Renal cortex interstitium (tissue), 15 donors: ENCODE measurements around the gene HYPK. TPM values are rescaled to one million over a fixed set of nuclear protein-coding genes. Genes with fewer than 3 reads are reported as not detected.
A peak's percentile ranks its signal among the peaks of the same experiment; 100 is the strongest.

Source experiments
- DNase-seq, 11 donors: peaks; one replicate each; pipeline ENCODE4 v3.0.0-alpha.2; 2013; ENCODE audit warnings: low read depth in 9 of 11, low spot score in 4 of 11; ENCODE audit errors: extremely low read depth in 1 of 11
- long read RNA-seq, 16 experiments: transcript quantifications; one replicate each; lab custom pipeline, GENCODE V29; 2026
- polyA plus RNA-seq, 3 donors: library from polyadenylated mRNA; unstranded; fragments of 120-200 nt; gene quantifications; one replicate each; pipeline ENCODE4 v1.2.1, GENCODE V29; 2013; ENCODE audit not compliant: insufficient read length in 3 of 3

The HYPK gene, protein sequence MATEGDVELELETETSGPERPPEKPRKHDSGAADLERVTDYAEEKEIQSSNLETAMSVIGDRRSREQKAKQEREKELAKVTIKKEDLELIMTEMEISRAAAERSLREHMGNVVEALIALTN
- 10 to 100 TPM in 2 of 3 donors, 1 to 10 TPM in 1; 10.0 to 25.8 (median 10.9) TPM for polyA plus RNA-seq
- long read RNA-seq, donor 1, transcript HYPK-202 (4 exons, 1,051 nt), result major isoform, 68 of 71 reads
- long read RNA-seq, donor 1, partial matches to known transcripts, result 0 of 71 reads
- long read RNA-seq, donor 1, other reads (novel, unspliced or antisense), result 0 of 71 reads
- long read RNA-seq, donor 2, transcript HYPK-202 (4 exons, 1,051 nt), result major isoform, 59 of 61 reads
- long read RNA-seq, donor 2, partial matches to known transcripts, result 0 of 61 reads
- long read RNA-seq, donor 2, other reads (novel, unspliced or antisense), result 0 of 61 reads
- long read RNA-seq, donor 3, full-length matches to known transcripts, result 114 of 114 reads
- long read RNA-seq, donor 3, partial matches to known transcripts, result 0 of 114 reads
- long read RNA-seq, donor 3, other reads (novel, unspliced or antisense), result 0 of 114 reads
- long read RNA-seq, donor 4, full-length matches to known transcripts, result 73 of 73 reads
- long read RNA-seq, donor 4, partial matches to known transcripts, result 0 of 73 reads
- long read RNA-seq, donor 4, other reads (novel, unspliced or antisense), result 0 of 73 reads
- long read RNA-seq, donor 5, result 0 reads
- long read RNA-seq, donor 6, full-length matches to known transcripts, result 85 of 85 reads
- long read RNA-seq, donor 6, partial matches to known transcripts, result 0 of 85 reads
- long read RNA-seq, donor 6, other reads (novel, unspliced or antisense), result 0 of 85 reads
- long read RNA-seq, donor 7, transcript HYPK-205 (2 exons, 933 nt), result minor isoform, 5 of 108 reads
- long read RNA-seq, donor 7, transcript HYPK-202 (4 exons, 1,051 nt), result major isoform, 102 of 108 reads
- long read RNA-seq, donor 7, partial matches to known transcripts, result 0 of 108 reads
- long read RNA-seq, donor 7, other reads (novel, unspliced or antisense), result 0 of 108 reads
- long read RNA-seq, donor 8, result 0 reads
- long read RNA-seq, donor 9, full-length matches to known transcripts, result 58 of 58 reads
- long read RNA-seq, donor 9, partial matches to known transcripts, result 0 of 58 reads
- long read RNA-seq, donor 9, other reads (novel, unspliced or antisense), result 0 of 58 reads
- long read RNA-seq, donor 10, transcript HYPK-202 (4 exons, 1,051 nt), result major isoform, 94 of 96 reads
- long read RNA-seq, donor 10, partial matches to known transcripts, result 0 of 96 reads
- long read RNA-seq, donor 10, other reads (novel, unspliced or antisense), result 0 of 96 reads
- long read RNA-seq, donor 11, transcript HYPK-202 (4 exons, 1,051 nt), result major isoform, 45 of 48 reads
- long read RNA-seq, donor 11, partial matches to known transcripts, result 0 of 48 reads
- long read RNA-seq, donor 11, other reads (novel, unspliced or antisense), result 0 of 48 reads
- long read RNA-seq, donor 12, transcript HYPK-202 (4 exons, 1,051 nt), result major isoform, 35 of 35 reads
- long read RNA-seq, donor 12, partial matches to known transcripts, result 0 of 35 reads
- long read RNA-seq, donor 12, other reads (novel, unspliced or antisense), result 0 of 35 reads
- long read RNA-seq, donor 13, result 0 reads
- long read RNA-seq, donor 14, transcript HYPK-202 (4 exons, 1,051 nt), result major isoform, 77 of 81 reads
- long read RNA-seq, donor 14, partial matches to known transcripts, result 0 of 81 reads
- long read RNA-seq, donor 14, other reads (novel, unspliced or antisense), result 0 of 81 reads
- long read RNA-seq, donor 15, transcript HYPK-202 (4 exons, 1,051 nt), result major isoform, 34 of 34 reads
- long read RNA-seq, donor 15, partial matches to known transcripts, result 0 of 34 reads
- long read RNA-seq, donor 15, other reads (novel, unspliced or antisense), result 0 of 34 reads
- long read RNA-seq, donor 16, full-length matches to known transcripts, result 177 of 177 reads
- long read RNA-seq, donor 16, partial matches to known transcripts, result 0 of 177 reads
- long read RNA-seq, donor 16, other reads (novel, unspliced or antisense), result 0 of 177 reads

DNA sequence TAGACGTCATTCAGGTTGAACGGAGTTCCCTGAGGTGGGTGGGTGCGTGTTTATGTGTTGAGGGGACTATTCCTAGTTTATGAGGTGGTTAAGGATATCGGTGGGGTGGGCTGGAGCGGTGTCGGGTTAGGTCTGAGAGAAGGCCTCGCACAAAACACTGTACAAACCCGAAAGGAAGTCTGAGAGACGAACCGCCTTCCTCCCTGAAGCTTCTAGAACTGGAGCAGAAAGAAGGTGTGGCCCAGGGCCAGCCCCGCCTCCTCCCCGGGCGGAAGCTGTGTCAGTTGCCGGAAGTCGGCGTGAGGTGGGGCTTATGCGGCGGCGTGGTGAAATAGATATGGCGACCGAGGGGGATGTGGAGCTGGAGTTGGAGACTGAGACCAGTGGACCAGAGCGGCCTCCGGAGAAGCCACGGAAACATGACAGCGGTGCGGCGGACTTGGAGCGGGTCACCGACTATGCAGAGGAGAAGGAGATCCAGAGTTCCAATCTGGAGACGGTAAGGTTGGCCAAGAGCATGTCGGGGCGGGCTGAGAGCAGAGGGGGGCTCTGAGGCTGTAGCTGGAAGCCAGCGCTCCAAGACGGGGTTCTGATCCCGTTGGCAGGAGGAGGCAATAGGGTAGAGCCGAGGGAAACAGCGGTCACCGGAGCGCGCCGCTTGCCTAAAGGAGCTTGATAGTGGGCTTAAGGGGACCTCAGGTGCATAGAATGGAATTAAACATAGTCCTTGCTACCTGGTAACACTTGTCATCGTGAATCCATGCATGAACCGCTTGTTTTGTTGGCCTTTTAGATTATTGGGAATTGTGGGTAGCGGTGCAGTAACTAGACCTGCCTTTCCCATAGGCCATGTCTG, at the start of gene HYPK:
Gene HYPK, plus strand, starts transcription at position 314 of the 856 bp plus-strand sequence. Its CDS starts 24 bp downstream, at position 338.
- peak in 8 of 11 donors; percentile 82 to 90 (median 87) for DNase-seq

DNA sequence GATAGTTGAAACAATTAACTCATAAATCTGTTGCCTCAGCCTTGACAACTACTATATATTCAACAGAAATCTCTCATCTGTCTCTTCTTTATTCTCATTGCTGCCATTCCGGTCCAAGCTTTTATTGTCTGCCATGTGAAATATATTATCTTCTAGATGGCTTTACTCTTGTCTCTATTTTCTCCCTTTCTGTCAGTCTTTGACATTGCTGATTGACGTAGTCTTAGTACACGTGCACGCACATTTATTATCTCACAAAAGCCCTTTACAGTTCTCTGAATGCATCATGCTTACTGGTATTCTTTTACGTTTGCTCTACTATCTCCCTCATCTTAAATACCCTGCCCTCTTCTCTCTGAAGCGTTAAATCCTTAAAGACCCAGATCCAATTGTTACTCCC, 48.5 kb upstream of the HYPK start:
- no peak for DNase-seq

DNA sequence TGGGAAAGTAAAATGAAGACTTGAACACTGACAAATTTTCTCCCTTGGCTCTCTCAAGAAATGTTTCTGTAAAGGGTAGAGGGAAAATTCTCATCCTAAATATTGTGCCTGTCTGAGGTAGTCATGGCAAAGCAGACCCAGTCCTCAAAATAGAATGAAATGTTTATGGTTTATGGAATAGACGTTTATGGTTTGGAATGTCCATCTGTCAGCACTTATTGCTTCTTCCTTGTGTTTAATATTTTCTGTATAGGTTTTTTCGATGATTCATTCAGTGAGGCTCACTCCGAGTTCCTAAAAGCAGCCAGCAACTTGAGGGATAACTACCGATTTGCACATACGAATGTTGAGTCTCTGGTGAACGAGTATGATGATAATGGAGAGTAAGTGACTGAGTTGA, 37.6 kb upstream of the HYPK start:
- no peak for DNase-seq

DNA sequence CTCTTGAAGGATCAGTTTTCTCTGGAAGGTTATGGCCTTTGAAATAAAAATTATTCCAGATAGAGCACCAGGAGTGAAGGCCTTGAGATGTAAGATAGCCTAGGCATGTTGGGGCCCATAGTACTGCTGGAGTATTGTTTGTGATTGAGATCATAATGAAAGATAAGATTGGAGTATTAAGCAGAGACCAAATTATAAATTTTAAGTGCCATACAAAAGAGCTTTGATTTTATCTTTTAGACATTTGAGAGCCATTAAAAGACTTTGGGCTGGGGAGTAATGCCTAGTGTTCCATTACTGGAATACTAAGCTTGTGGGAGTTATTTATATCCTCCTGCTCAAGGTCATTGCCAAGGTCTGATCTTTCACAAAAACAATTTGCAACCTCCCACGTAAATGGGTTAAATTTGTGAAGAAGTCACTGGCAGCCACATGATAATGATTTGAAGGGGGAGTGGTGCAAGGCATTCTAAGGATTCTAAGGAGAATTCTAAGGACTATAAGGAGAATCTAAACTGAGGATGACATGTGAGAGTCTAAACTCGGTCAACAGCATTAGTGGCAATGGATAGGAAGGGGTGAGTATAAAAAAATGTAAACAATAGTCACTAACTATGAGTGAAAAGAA, 36.5 kb upstream of the HYPK start:
- DNase-seq, result no peak

DNA sequence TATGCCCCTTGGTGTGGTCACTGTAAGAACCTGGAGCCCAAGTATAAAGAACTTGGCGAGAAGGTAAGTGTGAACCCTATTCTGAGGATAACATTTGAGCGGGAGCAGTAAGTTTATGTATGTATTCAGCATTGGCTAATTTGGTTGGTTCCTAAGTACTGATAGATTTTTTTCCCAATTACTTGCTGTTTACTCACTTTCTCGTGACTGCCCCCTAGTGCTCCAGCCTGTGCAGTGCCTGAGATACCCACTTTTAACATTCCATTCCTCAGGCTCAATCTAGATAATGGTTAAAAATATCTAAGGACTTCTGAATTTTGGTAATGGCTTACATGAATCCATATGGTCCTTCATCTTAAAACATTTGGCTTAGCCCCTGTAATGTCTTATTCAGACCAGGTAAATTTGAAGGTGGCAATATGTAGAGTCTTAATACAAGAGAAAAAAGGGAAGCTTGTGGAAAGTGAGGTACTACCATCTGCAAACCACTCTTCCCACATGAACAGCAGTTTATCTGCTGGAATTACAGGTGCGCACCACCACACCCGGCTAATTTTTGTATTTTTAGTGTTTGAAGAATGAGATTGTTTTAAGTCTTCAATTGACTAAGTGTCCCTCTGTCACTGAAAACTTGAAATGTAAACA, 30.7 kb upstream of the HYPK start:
- peak in 5 of 11 donors; percentile 7 to 45 (median 31) for DNase-seq

DNA sequence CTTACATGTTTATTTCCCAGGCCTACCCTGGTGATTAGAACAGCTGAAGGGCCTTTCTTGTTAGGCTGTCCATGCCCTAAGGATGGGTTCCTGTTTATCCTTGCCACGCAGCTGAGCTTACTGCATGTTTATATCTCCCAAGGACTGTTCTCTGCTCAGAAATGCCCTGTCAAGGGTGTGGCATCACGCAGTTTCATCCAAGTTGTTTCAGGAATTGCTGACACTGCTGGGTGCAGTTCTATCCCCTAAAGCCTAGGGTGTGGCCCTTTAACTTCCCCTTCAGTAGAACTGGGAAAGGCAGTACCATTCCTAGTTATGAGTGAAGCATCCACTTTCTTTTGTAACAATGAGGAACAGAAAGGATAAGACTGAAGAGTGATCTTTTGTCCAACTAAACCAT, 28.6 kb upstream of the HYPK start:
- no peak for DNase-seq

DNA sequence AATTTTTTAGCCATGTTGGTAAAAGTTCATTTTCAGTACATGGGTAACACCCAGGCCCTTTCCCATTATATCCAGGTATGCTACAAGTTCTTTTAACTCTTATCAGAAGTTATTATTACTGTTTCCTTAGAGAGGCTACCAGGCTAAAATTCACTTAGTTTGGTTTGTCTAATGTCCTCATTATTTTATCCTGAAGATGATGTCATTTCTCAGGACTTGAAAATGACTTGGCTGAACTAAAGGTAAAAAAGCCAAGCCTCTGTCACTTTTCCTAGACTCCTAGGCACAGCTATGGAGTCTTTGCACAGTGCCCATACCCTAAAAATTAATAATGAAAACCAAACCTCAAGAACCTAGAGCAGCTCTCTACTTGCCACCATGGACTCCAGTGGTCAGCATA, 27.8 kb upstream of the HYPK start:
- no peak for DNase-seq

DNA sequence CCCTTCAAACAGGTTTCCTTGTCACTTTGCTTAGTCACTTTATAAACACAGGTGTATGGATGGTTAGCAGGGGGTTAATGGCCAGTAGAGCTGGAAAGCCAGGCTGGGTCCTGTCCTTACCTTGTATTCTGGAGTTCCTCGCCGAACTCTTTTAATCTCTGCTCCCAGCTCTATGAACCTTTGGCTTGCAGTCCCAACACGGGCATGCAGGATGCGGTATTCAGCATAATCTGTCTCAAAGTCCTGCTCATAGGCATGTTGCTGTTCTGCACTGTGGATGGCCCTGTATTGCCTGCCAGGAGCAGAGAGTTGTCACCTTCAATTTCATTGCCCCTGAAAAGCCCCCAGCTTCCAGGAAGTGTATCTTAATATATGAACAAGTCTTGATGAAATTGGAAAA, 26.3 kb upstream of the HYPK start:
- DNase-seq, result no peak

DNA sequence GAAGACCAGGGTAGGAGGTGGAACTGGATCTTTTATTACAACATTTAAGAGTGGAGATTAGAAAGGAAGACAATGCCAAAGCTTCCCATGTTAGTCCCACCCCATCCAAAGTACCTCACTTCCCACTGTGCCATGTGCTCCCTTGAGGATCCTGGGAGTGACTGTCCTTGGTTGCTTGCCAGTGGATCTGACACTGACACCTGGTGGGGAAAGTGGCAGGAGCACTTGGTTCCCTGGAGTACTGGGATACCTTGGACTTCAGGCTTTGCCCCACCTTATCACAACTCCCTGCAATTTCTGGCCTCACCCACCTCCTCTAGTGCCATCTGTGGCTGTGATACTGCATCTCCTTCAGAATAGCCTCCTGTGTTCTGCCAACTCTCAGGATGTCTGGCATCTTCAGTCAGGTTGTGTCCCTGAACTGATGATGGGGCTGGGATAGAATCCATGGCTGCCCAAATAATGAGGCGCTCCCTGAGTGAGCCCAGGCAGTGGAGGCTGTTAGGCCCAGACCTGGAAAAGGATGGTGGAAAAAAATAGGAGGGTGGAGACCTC, 24.9 kb upstream of the HYPK start:
- DNase-seq, result peak in 1 of 11 donors; percentile 17

DNA sequence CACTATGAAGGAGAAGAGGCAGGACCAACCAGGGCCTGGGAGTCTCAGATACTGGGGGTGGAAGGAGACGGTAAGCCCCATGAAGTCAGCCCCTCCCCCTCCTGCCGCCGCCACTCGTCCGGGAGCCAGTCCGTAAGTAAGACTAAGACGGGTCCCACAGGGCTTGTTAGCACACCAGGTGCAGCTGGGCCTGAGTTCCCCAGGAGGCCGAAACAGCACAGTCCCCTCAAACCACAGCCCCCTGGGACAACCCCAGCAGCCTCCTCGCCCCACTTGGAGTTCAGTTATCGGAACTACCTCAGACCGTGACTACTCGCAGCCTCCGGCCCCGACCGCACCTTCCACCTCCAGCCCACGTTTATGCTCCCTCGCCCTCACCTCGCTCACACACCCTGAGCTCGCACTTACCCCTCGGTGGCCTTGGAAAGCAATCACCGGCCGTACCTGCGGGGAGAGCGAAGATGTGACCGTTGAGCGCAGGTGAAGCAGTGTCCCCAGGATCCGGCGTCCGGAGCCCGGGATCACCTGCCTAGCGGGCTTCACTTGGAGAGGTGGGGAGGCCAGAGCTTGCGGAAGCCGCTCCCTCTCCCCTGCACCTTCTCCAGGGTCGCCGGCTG, 24.2 kb upstream of the HYPK start:
- DNase-seq, result no peak

DNA sequence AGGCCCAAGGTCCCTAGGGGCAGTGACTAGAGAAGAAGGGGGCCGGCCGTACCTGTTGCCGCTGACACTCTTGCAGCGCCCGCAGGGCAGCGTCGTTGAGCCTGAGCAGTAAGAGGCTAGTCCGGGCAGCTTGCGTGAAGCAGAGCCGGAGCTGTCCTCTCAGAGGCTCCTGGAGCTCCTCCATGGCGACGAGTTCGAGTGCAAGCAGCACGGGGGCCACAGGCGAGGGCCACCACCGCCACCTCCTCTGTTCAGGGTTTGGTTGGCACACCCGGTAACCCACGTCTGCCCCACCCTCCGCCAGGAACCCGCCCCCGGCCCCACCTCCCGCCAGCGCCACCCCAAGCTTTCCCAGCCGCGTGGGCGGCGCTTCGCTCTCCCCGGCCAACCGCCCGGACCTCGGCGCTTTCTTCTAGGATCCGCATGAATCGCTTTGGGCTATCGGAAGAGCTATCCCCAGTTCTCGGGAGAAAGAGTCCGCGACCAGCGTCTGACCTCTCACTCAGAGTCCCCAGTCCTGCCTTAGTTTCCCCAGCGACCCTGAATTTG, 23.6 kb upstream of the HYPK start, which contains the start of gene ELL3:
Gene ELL3, minus strand, starts transcription at position 249 of the 549 bp plus-strand sequence. Its CDS starts 65 bp downstream, at position 184.
- no peak for DNase-seq

DNA sequence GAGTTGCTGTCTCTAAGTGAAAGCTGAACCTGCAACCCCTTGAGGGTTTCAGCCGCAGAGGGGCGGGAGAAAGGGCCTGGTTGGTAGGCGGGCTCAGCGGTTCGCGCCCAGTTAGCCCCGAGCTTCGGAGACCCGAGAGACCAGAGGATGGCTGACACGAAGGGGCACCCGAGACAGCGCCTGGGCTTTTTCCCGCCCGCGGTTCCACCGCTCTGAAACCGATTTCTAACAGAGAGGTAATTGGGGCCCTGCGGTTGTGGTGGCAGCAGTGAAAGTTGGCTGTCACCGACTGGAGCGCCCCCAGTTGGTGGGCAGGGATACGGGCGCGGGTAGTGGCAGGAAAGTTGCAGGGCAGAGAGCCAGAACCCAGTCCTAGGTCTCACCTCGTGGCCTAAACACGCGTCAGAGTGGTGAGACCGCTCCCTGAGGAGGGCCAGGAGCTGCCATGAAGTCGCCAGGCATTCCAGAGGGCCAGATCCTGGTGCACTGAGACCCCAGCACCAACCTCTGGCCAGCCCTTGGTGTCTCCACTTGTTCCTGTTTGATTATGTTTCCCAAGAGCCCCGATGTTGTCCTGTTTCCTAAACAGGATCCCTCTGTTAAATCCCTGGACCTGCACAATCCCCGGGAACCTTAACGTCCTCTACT, 23.0 kb upstream of the HYPK start:
- DNase-seq, result peak in 1 of 11 donors; percentile 50

DNA sequence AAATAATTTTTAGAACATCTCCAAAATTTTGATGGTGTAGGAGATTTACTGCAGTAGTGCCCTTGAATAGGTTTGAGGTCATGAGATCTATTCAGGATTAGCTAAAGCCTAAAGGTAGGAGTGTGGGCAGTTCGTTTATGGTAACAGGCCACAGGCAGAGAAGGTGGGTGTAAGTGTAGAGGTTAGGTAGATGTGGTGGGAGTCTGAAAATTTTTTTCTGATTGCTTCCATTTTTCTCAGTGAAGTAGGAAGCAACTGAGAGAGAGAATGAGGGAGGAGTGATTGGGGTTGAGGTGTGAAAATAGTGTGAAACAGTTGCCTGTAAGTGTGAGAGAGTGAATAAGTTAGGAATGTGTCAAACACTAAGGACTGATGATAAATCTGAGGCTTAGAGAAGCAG, 21.4 kb upstream of the HYPK start:
- no peak for DNase-seq

DNA sequence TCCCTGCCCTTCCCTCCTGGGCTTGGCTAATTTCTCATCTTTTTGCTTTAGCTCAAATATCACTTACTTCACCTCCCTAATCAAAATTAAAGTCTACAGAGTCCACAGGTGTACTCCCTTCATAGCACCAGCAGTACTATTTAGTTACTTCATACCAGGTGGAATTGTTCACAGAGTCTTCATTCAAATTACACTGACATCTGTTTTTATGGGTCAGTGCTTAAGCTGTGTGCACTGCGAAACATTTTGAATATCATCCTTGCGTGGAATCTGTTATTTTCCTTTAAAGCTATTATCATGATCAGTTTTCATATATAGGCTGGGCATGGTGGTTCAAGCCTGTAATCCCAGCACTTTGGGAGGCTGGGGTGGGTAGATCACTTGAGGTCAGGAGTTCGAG, 11.0 kb upstream of the HYPK start:
- DNase-seq, result no peak
